Trophoblast cell (in vitro differentiated cells and primary cell): ENCODE results near the gene HSPE1.

Experiments used
- DNase-seq, 2 donors: peaks; one replicate each; pipeline ENCODE4 v3.0.0-alpha.2; 2016
- H2AFZ ChIP-seq: 2 replicates; pipeline ENCODE4 v1.6.1; 2013; ENCODE audit warnings: low read length, moderate library complexity, mild to moderate bottlenecking; ENCODE audit not compliant: insufficient read depth, poor library complexity
- H2AK5ac ChIP-seq: 2 replicates; pipeline ENCODE4 v1.6.1; 2013; ENCODE audit warnings: mild to moderate bottlenecking, low read length
- H2BK120ac ChIP-seq: 2 replicates; pipeline ENCODE4 v1.6.1; 2013; ENCODE audit warnings: low read length, mild to moderate bottlenecking, moderate library complexity; ENCODE audit not compliant: insufficient read depth, poor library complexity
- H2BK12ac ChIP-seq: 2 replicates; pipeline ENCODE4 v1.6.1; 2013; ENCODE audit warnings: mild to moderate bottlenecking, low read length, moderate library complexity
- H2BK5ac ChIP-seq: 2 replicates; pipeline ENCODE4 v1.6.1; 2013; ENCODE audit warnings: low read length, low read depth, moderate library complexity, mild to moderate bottlenecking; ENCODE audit not compliant: poor library complexity
- H3K14ac ChIP-seq: 2 replicates; pipeline ENCODE4 v1.6.1; 2013; ENCODE audit warnings: mild to moderate bottlenecking, low read length
- H3K18ac ChIP-seq: 2 replicates; pipeline ENCODE4 v1.6.1; 2013; ENCODE audit warnings: mild to moderate bottlenecking, low read length
- H3K23ac ChIP-seq: 2 replicates; pipeline ENCODE4 v1.6.1; 2013; ENCODE audit warnings: low read length
- H3K27ac ChIP-seq: 2 replicates; pipeline ENCODE4 v1.5.1; 2013; ENCODE audit warnings: low read depth, mild to moderate bottlenecking, inconsistent platforms, low read length, moderate library complexity
- H3K27me3 ChIP-seq: 2 replicates; pipeline ENCODE4 v1.6.1; 2013; ENCODE audit warnings: inconsistent platforms, mild to moderate bottlenecking, low read length, moderate library complexity; ENCODE audit not compliant: insufficient read depth
- H3K36me3 ChIP-seq, 2 experiments: 1 replicate in 1 of 2; 2 replicates in 1 of 2; pipeline ENCODE4 v1.6.1; 2013; ENCODE audit warnings: low read length in 2 of 2, mild to moderate bottlenecking in 2 of 2, moderate library complexity in 1 of 2; ENCODE audit not compliant: insufficient read depth in 2 of 2, control insufficient read depth in 1 of 2
- H3K4ac ChIP-seq: 2 replicates; pipeline ENCODE4 v1.6.1; 2013; ENCODE audit warnings: low read depth, mild to moderate bottlenecking, low read length, moderate library complexity
- H3K4me1 ChIP-seq, 2 experiments: 1 replicate in 1 of 2; 2 replicates in 1 of 2; pipeline ENCODE4 v1.6.1; 2013; ENCODE audit warnings: low read length in 2 of 2, mild to moderate bottlenecking in 2 of 2, moderate library complexity in 1 of 2; ENCODE audit not compliant: insufficient read depth in 2 of 2, control insufficient read depth in 1 of 2
- H3K4me2 ChIP-seq: 2 replicates; pipeline ENCODE4 v1.6.1; 2013; ENCODE audit warnings: inconsistent platforms, mild to moderate bottlenecking, low read length, moderate library complexity
- H3K4me3 ChIP-seq: 2 replicates; pipeline ENCODE4 v1.5.1; 2013; ENCODE audit warnings: mild to moderate bottlenecking, low read depth, low read length, inconsistent platforms
- H3K79me1 ChIP-seq: one replicate; pipeline ENCODE4 v1.6.1; 2013; ENCODE audit warnings: low read length
- H3K79me2 ChIP-seq: 2 replicates; pipeline ENCODE4 v1.6.1; 2013; ENCODE audit warnings: low read length, mild to moderate bottlenecking; ENCODE audit not compliant: control insufficient read depth, insufficient read depth, poor library complexity
- H3K9ac ChIP-seq: 2 replicates; pipeline ENCODE4 v1.6.1; 2013; ENCODE audit warnings: mild to moderate bottlenecking, low read length
- H3K9me3 ChIP-seq: 2 replicates; pipeline ENCODE4 v1.6.1; 2013; ENCODE audit warnings: low read depth, mild to moderate bottlenecking, control low read depth, inconsistent platforms, low read length; ENCODE audit not compliant: insufficient read depth
- H4K12ac ChIP-seq: 2 replicates; pipeline ENCODE4 v1.6.1; 2013; ENCODE audit warnings: low read depth, mild to moderate bottlenecking, low read length, moderate library complexity
- H4K8ac ChIP-seq: 2 replicates; pipeline ENCODE4 v1.6.1; 2013; ENCODE audit warnings: low read depth, mild to moderate bottlenecking, low read length, moderate library complexity
- H4K91ac ChIP-seq: one replicate; pipeline ENCODE4 v1.6.1; 2013; ENCODE audit warnings: low read depth, mild to moderate bottlenecking, low read length, moderate library complexity
- WGBS: extraction: QIAGEN DNeasy Blood & Tissue Kit; methylation state at CpG from one replicate; pipeline ENCODE4 v1.1.7; 2013; ENCODE audit warnings: missing lambda C conversion rate; ENCODE audit not compliant: insufficient read length, insufficient coverage; ENCODE audit errors: extremely low coverage; 5-methylcytosine and 5-hydroxymethylcytosine counted together

HSPE1 gene

GRCh38 chr2:197513915-197514314, 13.7 kb downstream of the HSPE1 start:
- Histone ChIP-seq H3K79me2 (peaks cover 8% of the 10 kb centered on the region), H3K9me3 (peaks cover 4% of the 10 kb centered on the region), H3K36me3 (peaks cover 3 to 4% of the 10 kb centered on the region in 2 experiments), H4K8ac (no peak overlapping the region), H3K4ac (no peak overlapping the region), H2BK12ac (no peak overlapping the region), H4K12ac (no peak overlapping the region), H3K27me3 (no peaks in the 10 kb centered on the region), H4K91ac (no peak overlapping the region), H3K9ac (no peak overlapping the region), H3K4me2 (no peak overlapping the region), H2AK5ac (no peak overlapping the region), H3K27ac (no peak overlapping the region), H2BK5ac (no peak overlapping the region), H2AFZ (no peak overlapping the region), H3K4me1 (no peaks in the 10 kb centered on the region), H3K23ac (no peak overlapping the region), H3K18ac (no peak overlapping the region), H3K14ac (no peak overlapping the region), H2BK120ac (no peak overlapping the region), H3K79me1 (peaks cover 9% of the 10 kb centered on the region), H3K4me3 (no peak overlapping the region)
- WGBS, result no CpG with 5 or more reads among the region's 5 CpGs
- DNase-seq, result no peak

- no peak for DNase-seq
- Histone ChIP-seq H4K8ac (no peak overlapping the region), H2AK5ac (no peak overlapping the region), H3K9me3 (peaks cover 4% of the 10 kb centered on the region), H3K4me1 (no peaks in the 10 kb centered on the region), H3K14ac (no peak overlapping the region), H4K91ac (no peak overlapping the region), H3K4me3 (no peak overlapping the region), H2BK5ac (no peak overlapping the region), H3K4ac (no peak overlapping the region), H2BK12ac (no peak overlapping the region), H3K23ac (no peak overlapping the region), H3K27me3 (no peaks in the 10 kb centered on the region), H3K36me3 (peaks cover 3 to 4% of the 10 kb centered on the region in 2 experiments), H3K79me1 (peaks cover 9% of the 10 kb centered on the region), H2BK120ac (no peak overlapping the region), H3K18ac (no peak overlapping the region), H3K79me2 (peaks cover 8% of the 10 kb centered on the region), H3K9ac (no peak overlapping the region), H3K27ac (peak overlapping the region; percentile 94), H2AFZ (no peak overlapping the region), H3K4me2 (peak overlapping the region; percentile 71), H4K12ac (no peak overlapping the region)
- WGBS, result no CpG with 5 or more reads among the region's 3 CpGs
Measured at GRCh38 chr2:197514754-197515153, 14.6 kb downstream of the HSPE1 start.

GRCh38 chr2:197515315-197515738, 15.1 kb downstream of the HSPE1 start:
- Histone ChIP-seq H4K8ac (peak overlapping the region; percentile 59), H2BK12ac (no peak overlapping the region), H4K91ac (peak overlapping the region; percentile 42), H3K27me3 (no peaks in the 10 kb centered on the region), H3K36me3 (peaks cover 3 to 4% of the 10 kb centered on the region in 2 experiments), H4K12ac (peak overlapping the region; percentile 9), H3K23ac (no peak overlapping the region), H3K9ac (peak overlapping the region; percentile 80), H3K4me2 (peak overlapping the region; percentile 71), H2AFZ (peak overlapping the region; percentile 38), H3K79me2 (peaks cover 8% of the 10 kb centered on the region), H3K79me1 (peaks cover 9% of the 10 kb centered on the region), H3K18ac (no peak overlapping the region), H3K27ac (peak overlapping the region; percentile 94), H2AK5ac (no peak overlapping the region), H3K14ac (peak overlapping the region; percentile 6), H3K4me1 (no peaks in the 10 kb centered on the region), H3K4me3 (peak overlapping the region; percentile 98), H2BK120ac (no peak overlapping the region), H3K4ac (no peak overlapping the region), H3K9me3 (peaks cover 4% of the 10 kb centered on the region), H2BK5ac (peak overlapping the region; percentile 12)
- no CpG with 5 or more reads among the region's 16 CpGs for WGBS
- no peak for DNase-seq

- Histone ChIP-seq H3K79me1 (peaks cover 9% of the 10 kb centered on the region), H2BK5ac (peak within 1 kb of the TSS; percentile 90), H2AK5ac (peak within 1 kb of the TSS; percentile 22), H4K12ac (peak within 1 kb of the TSS; percentile 87), H3K9ac (peak within 1 kb of the TSS; percentile 99), H3K79me2 (peaks cover 8% of the 10 kb centered on the region), H2AFZ (peak within 1 kb of the TSS; percentile 86), H3K9me3 (peaks cover 4% of the 10 kb centered on the region), H4K91ac (peak within 1 kb of the TSS; percentile 93), H3K4me1 (no peaks in the 10 kb centered on the region), H4K8ac (peak within 1 kb of the TSS; percentile 90), H3K36me3 (peaks cover 3 to 4% of the 10 kb centered on the region in 2 experiments), H3K27me3 (no peaks in the 10 kb centered on the region), H3K18ac (peak within 1 kb of the TSS; percentile 91), H3K4ac (peak within 1 kb of the TSS; percentile 94), H2BK12ac (no peak within 1 kb of the TSS), H2BK120ac (peak within 1 kb of the TSS; percentile 90), H3K4me3 (peak within 1 kb of the TSS; percentile 98), H3K14ac (peak within 1 kb of the TSS; percentile 92), H3K4me2 (peak within 1 kb of the TSS; percentile 71), H3K23ac (no peak within 1 kb of the TSS), H3K27ac (peak within 1 kb of the TSS; percentile 94)
- peak; percentile 95 to 98 for DNase-seq
- no CpG with 5 or more reads among the region's 66 CpGs for WGBS
Measured at GRCh38 chr2:197515739-197516392, 15.7 kb downstream of the HSPE1 start, which contains the start of gene MOB4. MOB4 (plus strand) TSS chr2:197516066; CDS start chr2:197516087, 21 bp downstream.
